ENCODE data around the gene NCAPG2.

NCAPG2 gene

DNA sequence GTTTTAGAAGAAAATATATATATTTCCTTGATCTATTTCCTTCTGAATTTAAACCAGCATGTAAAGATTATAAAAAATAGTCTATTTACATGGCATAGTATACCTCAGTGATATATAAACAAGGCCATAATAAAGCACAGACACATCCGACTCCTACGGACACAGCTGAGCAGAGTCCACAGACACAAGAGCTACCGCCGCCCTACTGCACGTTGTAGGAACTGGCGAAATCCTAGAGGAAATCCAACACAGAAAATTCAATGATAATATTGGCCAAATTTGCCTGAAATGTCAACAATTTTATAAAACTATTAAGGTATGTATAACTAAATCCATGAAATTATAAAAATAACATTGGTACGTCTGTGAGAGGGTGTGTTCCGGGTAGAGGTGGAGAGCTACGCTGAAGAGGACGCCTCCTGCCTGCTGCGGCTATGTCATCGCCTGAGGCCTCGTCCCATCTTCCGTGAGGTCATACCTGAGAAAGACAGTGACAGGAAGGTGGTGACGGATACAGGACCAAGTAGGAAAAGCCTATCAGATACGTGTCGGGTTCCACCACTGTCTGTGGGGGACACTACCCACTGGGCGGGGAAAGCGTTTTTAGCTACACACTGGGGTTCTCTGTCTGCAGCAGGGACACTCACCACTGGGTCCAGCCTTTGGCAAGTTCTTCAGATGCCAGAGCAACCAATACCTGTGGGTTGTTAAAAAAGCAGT lies 29.3 kb upstream of the NCAPG2 start:
- Histone ChIP-seq H3K36me3 (ENCODE audit: control insufficient read depth, insufficient read depth, low read length) (peaks cover 6% of the 10 kb centered on the region), H3K27ac (ENCODE audit: insufficient read depth, low read depth, low read length, poor library complexity, severe bottlenecking) (no peak overlapping the region), H3K27me3 (ENCODE audit: control insufficient read depth, insufficient read depth, low read length, poor library complexity, severe bottlenecking) (no peaks in the 10 kb centered on the region), H3K9me3 (ENCODE audit: control insufficient read depth, low read length) (no peaks in the 10 kb centered on the region), H3K4me3 (ENCODE audit: insufficient read depth, low read depth, low read length) (no peak overlapping the region), H3K4me1 (ENCODE audit: control insufficient read depth, insufficient read depth, low read length) (no peaks in the 10 kb centered on the region)
- 97% methylated on average over 19 of the region's 19 CpGs for WGBS, 2 experiments

DNA sequence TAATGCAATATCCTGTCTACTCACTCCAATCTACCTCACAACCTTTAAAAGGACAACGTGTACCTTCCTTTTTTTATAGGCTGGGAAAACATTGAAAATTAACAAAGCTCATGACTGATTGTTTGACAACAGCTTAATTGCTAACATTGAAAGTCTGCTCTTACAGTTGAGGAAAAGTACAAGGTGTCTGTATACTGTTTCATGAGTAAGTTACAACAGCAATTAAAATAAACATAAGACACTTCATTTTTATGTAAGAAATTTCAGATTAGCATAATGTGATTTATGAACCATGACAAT lies 28.6 kb upstream of the NCAPG2 start:
- Histone ChIP-seq H3K36me3 (ENCODE audit: control insufficient read depth, insufficient read depth, low read length) (peaks cover 6% of the 10 kb centered on the region), H3K9me3 (ENCODE audit: control insufficient read depth, low read length) (no peaks in the 10 kb centered on the region), H3K4me1 (ENCODE audit: control insufficient read depth, insufficient read depth, low read length) (no peaks in the 10 kb centered on the region), H3K27me3 (ENCODE audit: control insufficient read depth, insufficient read depth, low read length, poor library complexity, severe bottlenecking) (no peaks in the 10 kb centered on the region), H3K4me3 (ENCODE audit: insufficient read depth, low read depth, low read length) (no peak overlapping the region), H3K27ac (ENCODE audit: insufficient read depth, low read depth, low read length, poor library complexity, severe bottlenecking) (no peak overlapping the region)
- WGBS, 2 experiments, result 44 to 86% methylated on average over 1 of the region's 1 CpG

DNA sequence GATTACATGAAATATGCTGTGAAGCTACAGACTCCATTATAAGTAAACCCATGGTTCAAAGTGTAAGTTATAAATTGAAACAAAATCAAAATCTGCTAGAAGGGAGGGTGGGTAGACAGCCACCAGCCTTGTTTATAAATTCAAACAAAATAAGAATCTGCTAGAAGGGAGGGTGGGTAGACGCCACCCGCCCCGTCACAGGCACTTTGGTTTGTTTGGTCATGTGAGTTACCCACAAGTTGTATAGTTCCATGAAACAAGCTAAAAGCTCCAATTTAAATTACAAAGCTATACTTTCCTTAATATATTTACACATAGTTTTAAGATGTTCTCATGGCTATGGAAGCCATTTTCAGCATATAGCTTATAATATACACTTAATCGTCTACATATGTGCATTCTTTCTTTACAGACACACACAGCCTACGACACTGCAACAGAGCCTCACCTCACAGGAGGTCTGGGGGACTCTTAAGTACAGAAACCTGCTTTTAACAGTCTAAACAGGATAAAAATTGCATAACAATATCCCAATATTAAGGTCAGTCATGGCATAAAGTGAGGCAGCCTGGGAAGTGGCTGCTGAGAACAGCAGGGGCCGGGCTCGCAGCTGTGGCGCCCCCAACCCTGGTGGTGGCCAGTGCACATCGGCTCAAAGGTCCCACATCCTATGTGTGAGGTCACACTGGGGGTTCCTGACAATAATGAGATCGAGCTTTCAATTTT lies 28.1 kb upstream of the NCAPG2 start:
- Histone ChIP-seq H3K27me3 (ENCODE audit: control insufficient read depth, insufficient read depth, low read length, poor library complexity, severe bottlenecking) (no peaks in the 10 kb centered on the region), H3K27ac (ENCODE audit: insufficient read depth, low read depth, low read length, poor library complexity, severe bottlenecking) (no peak overlapping the region), H3K36me3 (ENCODE audit: control insufficient read depth, insufficient read depth, low read length) (peaks cover 6% of the 10 kb centered on the region), H3K9me3 (ENCODE audit: control insufficient read depth, low read length) (no peaks in the 10 kb centered on the region), H3K4me1 (ENCODE audit: control insufficient read depth, insufficient read depth, low read length) (no peaks in the 10 kb centered on the region), H3K4me3 (ENCODE audit: insufficient read depth, low read depth, low read length) (no peak overlapping the region)
- 75% methylated on average over 10 of the region's 10 CpGs for WGBS, 2 experiments

DNA sequence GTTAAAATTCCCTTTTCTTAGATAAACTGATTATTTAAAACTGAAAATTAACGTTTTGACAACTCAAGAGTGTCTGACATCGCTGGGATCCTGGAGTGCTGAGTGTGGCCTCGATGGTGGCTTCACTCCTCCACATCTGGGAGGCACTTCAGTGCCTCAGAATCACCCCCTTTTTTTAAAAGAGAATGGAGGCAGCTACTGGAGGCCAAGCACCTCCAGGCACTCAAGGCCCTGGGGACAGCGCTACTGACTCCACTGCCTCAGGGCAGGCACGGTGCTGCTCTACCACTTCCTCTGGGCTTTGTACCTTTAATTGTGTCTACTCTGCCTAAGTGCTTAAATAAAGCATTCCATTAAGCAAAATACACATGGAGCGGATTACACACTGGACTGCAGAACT lies 27.2 kb upstream of the NCAPG2 start:
- Histone ChIP-seq H3K27ac (ENCODE audit: insufficient read depth, low read depth, low read length, poor library complexity, severe bottlenecking) (no peak overlapping the region), H3K27me3 (ENCODE audit: control insufficient read depth, insufficient read depth, low read length, poor library complexity, severe bottlenecking) (no peaks in the 10 kb centered on the region), H3K4me3 (ENCODE audit: insufficient read depth, low read depth, low read length) (no peak overlapping the region), H3K4me1 (ENCODE audit: control insufficient read depth, insufficient read depth, low read length) (no peaks in the 10 kb centered on the region), H3K9me3 (ENCODE audit: control insufficient read depth, low read length) (no peaks in the 10 kb centered on the region), H3K36me3 (ENCODE audit: control insufficient read depth, insufficient read depth, low read length) (no peaks in the 10 kb centered on the region)
- 97 to 98% methylated on average over 6 of the region's 6 CpGs for WGBS, 2 experiments

DNA sequence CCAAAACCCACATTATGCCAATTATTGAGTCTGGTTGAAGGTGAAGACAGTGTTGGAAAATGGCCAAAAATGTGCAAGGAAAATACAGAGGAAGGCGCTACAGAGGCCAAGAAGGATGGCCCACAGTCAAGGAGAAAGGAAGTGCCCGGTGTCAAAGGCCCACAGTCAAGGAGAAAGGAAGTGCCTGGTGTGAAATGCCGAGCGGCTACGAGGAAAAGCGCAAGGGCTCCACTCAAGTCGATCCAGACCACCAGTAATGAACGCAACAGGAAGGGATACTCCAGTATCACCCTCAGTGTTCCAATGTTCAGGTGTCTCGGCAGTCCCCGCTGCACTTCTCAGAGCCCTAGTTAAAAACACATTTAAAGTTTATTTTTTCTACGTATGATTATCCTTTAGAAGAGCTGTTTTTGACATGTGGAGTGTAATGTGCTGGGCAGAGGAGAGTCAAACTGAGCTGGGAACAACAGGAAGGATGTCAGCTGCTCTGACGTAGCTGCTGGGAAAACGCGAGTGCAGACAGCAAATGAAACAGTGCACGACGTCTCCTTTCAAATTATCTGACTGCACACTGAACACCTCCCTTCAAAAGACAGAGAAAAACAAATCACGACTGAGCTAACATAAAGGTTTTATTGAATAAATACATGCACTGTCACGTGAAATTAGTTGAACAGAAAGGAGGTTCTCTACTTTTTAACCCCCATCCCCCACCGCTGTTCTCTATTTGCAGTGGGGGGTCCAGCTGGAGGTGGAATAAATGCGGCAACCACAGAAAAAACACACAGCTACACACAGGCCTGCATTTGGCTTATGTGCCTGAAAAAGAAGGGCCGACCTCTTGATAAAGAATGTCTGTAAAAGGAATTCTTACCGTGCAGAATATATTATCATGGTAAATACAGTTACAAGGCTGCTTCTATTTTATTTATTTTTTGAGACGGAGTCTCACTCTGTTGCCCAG lies 26.1 kb upstream of the NCAPG2 start:
- H3K27me3 ChIP-seq (ENCODE audit: control insufficient read depth, insufficient read depth, low read length, poor library complexity, severe bottlenecking), result no peaks in the 10 kb centered on the region
- H3K36me3 ChIP-seq (ENCODE audit: control insufficient read depth, insufficient read depth, low read length), result no peaks in the 10 kb centered on the region
- no peak overlapping the region for H3K27ac ChIP-seq (ENCODE audit: insufficient read depth, low read depth, low read length, poor library complexity, severe bottlenecking)
- no peaks in the 10 kb centered on the region for H3K4me1 ChIP-seq (ENCODE audit: control insufficient read depth, insufficient read depth, low read length)
- 88 to 89% methylated on average over 21 to 23 of the region's 23 CpGs for WGBS, 2 experiments
- no peaks in the 10 kb centered on the region for H3K9me3 ChIP-seq (ENCODE audit: control insufficient read depth, low read length)
- H3K4me3 ChIP-seq (ENCODE audit: insufficient read depth, low read depth, low read length), result no peak overlapping the region

DNA sequence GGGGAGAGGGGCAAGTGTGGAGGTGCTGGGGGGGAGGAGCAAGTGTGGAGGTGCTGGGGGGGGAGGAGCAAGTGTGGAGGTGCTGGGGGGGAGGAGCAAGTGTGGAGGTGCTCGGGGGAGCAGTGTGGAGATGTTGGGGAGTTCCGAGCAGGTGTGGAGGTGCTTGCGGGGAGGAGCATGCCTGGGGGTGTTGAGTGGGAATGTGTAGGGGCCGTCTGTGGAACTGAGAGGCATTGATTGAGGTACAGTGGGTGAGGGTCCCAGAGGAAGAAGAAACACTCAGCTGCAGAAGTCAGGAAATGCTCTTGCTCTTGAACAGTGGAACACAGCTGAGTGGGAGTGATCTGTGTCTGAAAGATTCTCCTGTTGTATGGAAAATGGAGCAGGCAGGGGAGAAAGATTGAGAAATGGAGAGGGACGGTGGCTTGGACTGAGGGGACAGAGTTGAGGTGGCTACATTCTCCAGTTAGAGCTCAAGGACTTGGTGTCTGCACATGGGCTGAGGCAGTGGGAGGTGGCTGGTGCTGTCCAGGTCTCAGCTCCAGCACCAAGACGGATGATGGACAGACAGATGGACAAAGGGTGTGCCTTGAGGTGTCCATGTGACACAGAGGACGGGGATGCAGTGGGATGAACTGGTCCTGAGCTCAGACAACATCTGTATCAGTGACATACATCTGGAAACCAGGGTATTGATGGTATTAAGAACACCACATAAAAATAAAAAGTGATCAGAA lies 25.2 kb upstream of the NCAPG2 start:
- Histone ChIP-seq H3K27ac (ENCODE audit: insufficient read depth, low read depth, low read length, poor library complexity, severe bottlenecking) (no peak overlapping the region), H3K4me3 (ENCODE audit: insufficient read depth, low read depth, low read length) (no peak overlapping the region), H3K4me1 (ENCODE audit: control insufficient read depth, insufficient read depth, low read length) (no peaks in the 10 kb centered on the region), H3K9me3 (ENCODE audit: control insufficient read depth, low read length) (no peaks in the 10 kb centered on the region), H3K27me3 (ENCODE audit: control insufficient read depth, insufficient read depth, low read length, poor library complexity, severe bottlenecking) (no peaks in the 10 kb centered on the region), H3K36me3 (ENCODE audit: control insufficient read depth, insufficient read depth, low read length) (no peaks in the 10 kb centered on the region)
- 95% methylated on average over 7 of the region's 7 CpGs for WGBS, 2 experiments

DNA sequence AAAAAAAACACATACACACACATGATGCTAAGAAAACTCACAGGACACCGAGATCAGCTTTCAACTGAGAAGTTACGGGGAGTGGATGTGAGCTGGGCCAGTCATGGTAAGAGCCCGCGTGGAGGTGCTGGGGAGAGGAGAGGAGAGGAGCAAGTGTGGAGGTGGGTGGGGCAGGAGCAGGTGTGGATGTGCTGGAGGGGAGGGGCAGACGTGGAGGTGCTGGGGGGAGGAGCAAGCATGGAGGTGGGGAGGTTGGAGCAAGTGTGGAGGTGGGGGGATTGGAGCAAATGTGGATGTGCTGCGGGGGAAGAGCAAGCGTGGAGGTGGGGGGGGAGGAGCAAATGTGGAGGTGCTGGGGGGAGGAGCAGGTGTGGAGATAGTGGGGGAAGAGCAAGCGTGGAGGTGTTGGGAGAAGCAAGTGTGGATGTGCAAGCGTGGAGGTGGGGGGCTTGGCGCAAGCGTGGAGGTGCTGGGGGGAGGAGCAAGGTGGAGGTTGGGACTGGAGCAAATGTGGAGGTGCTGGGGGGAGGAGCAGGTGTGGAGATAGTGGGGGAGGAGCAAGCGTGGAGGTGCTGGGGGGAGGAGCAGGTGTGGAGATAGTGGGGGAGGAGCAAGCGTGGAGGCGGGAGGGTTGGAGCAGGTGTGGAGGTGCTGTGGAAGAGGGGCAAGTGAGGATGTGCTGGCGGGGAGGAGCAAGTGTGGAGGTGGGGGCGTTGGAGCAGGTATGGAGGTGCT lies 24.5 kb upstream of the NCAPG2 start:
- Histone ChIP-seq H3K36me3 (ENCODE audit: control insufficient read depth, insufficient read depth, low read length) (no peaks in the 10 kb centered on the region), H3K4me1 (ENCODE audit: control insufficient read depth, insufficient read depth, low read length) (no peaks in the 10 kb centered on the region), H3K27ac (ENCODE audit: insufficient read depth, low read depth, low read length, poor library complexity, severe bottlenecking) (no peak overlapping the region), H3K4me3 (ENCODE audit: insufficient read depth, low read depth, low read length) (no peak overlapping the region), H3K9me3 (ENCODE audit: control insufficient read depth, low read length) (no peaks in the 10 kb centered on the region), H3K27me3 (ENCODE audit: control insufficient read depth, insufficient read depth, low read length, poor library complexity, severe bottlenecking) (no peaks in the 10 kb centered on the region)
- WGBS, 2 experiments, result 93 to 94% methylated on average over 16 of the region's 16 CpGs

DNA sequence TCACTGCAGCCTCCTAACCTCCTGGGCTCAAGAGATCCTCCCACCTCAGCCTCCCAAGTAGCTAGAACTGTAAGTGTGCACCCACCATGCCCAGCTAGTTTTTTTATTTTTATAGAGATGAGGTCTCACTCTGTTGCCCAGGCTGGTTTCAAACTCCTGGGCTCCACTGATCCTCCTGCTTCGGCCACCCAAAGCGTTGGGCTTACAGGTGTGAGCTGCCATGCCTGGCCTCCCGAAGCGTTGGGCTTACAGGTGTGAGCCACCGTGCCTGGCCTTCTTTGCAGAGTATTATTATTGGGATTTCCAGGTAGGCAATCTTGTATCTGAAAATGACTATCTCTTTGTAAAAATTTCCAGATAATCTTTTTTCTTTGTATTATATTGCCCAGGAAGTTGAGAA lies 23.1 kb upstream of the NCAPG2 start:
- Histone ChIP-seq H3K27me3 (ENCODE audit: control insufficient read depth, insufficient read depth, low read length, poor library complexity, severe bottlenecking) (no peaks in the 10 kb centered on the region), H3K27ac (ENCODE audit: insufficient read depth, low read depth, low read length, poor library complexity, severe bottlenecking) (no peak overlapping the region), H3K4me1 (ENCODE audit: control insufficient read depth, insufficient read depth, low read length) (no peaks in the 10 kb centered on the region), H3K9me3 (ENCODE audit: control insufficient read depth, low read length) (no peaks in the 10 kb centered on the region), H3K36me3 (ENCODE audit: control insufficient read depth, insufficient read depth, low read length) (no peaks in the 10 kb centered on the region), H3K4me3 (ENCODE audit: insufficient read depth, low read depth, low read length) (no peak overlapping the region)
- WGBS, 2 experiments, result 94% methylated on average over 5 of the region's 5 CpGs

DNA sequence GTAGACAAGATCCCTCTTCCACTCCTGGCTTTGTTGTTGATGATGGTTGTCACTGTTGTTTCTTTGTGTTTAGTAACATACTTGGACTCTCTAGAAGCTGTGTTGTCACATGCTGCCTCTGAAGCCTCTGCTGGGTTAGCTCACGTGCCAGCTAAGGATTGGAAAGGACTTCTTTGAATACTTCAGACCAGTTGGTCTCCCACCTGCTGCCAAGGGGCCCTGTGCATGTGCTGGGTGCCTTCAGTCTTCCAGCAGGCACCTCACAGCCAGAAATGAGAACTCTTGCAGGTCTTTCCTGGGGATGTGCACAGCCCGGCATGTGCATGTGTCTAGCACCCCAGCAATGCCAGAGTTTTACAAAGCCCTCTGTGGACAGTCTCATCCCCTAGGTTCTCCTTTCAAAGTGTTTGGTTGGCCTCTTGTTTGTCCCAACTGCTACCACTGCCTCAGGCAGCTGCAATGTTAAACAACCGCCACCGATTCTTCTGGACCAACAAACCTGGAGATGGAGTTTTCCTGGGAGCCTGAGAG lies 21.7 kb upstream of the NCAPG2 start:
- no peaks in the 10 kb centered on the region for H3K9me3 ChIP-seq (ENCODE audit: control insufficient read depth, low read length)
- H3K27me3 ChIP-seq (ENCODE audit: control insufficient read depth, insufficient read depth, low read length, poor library complexity, severe bottlenecking), result no peaks in the 10 kb centered on the region
- H3K36me3 ChIP-seq (ENCODE audit: control insufficient read depth, insufficient read depth, low read length), result no peaks in the 10 kb centered on the region
- H3K27ac ChIP-seq (ENCODE audit: insufficient read depth, low read depth, low read length, poor library complexity, severe bottlenecking), result no peak overlapping the region
- no peak overlapping the region for H3K4me3 ChIP-seq (ENCODE audit: insufficient read depth, low read depth, low read length)
- H3K4me1 ChIP-seq (ENCODE audit: control insufficient read depth, insufficient read depth, low read length), result no peaks in the 10 kb centered on the region
- 90 to 93% methylated on average over 4 of the region's 4 CpGs for WGBS, 2 experiments
